Neural progenitor cell (in vitro differentiated cells): ENCODE results near the gene LAMB4.

Source experiments
- EZH2 ChIP-seq: fragments of 200-600 bp; sonication (generic); IDR thresholded peaks from 2 replicates; pipeline ENCODE4 v1.6.1; 2017; ENCODE audit warnings: antibody characterized with exemption, mild to moderate bottlenecking, moderate library complexity
- EZH2phosphoT487 ChIP-seq: fragments of 200-600 bp; sonication (generic); IDR thresholded peaks from 2 replicates; pipeline ENCODE4 v1.6.1; 2017; ENCODE audit warnings: antibody characterized with exemption
- TF ChIP-seq, protein P1 (sequence below): fragments of 200-600 bp; sonication (generic); IDR thresholded peaks from 2 replicates; pipeline ENCODE4 v1.5.1; 2017; ENCODE audit warnings: antibody characterized with exemption, mild to moderate bottlenecking

DNA sequence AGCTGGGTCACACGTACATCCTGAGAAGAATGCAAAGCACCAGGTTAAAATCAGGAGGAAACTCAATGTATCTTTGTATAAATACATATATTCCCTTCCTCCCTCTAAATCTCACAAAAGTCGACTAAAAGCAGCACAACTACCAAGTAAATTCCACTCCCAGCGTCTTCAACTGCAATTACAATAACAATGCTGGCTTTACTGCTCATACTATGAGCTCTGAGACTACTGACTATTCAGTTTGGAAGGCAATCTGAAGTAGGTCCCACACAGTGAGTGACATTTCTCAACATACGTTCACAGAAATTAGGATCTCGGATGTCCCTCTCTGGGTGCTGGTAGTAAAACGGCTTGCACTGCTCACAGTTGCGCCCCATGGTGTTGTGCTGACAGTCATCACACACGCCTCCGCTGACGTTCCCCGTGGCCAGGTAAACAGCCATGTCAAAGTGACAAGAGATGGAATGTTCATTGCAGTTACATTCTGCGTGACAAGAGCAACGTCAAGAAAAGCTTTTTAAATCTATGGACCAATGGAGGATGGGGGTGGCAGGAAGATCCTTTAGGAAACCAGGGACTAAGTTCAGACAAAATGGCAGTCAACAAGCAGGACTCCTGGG, 154.7 kb downstream of the LAMB4 start:
- TF ChIP-seq EZH2 (no peak), EZH2phosphoT487 (no peak)
- TF ChIP-seq, protein P1, sequence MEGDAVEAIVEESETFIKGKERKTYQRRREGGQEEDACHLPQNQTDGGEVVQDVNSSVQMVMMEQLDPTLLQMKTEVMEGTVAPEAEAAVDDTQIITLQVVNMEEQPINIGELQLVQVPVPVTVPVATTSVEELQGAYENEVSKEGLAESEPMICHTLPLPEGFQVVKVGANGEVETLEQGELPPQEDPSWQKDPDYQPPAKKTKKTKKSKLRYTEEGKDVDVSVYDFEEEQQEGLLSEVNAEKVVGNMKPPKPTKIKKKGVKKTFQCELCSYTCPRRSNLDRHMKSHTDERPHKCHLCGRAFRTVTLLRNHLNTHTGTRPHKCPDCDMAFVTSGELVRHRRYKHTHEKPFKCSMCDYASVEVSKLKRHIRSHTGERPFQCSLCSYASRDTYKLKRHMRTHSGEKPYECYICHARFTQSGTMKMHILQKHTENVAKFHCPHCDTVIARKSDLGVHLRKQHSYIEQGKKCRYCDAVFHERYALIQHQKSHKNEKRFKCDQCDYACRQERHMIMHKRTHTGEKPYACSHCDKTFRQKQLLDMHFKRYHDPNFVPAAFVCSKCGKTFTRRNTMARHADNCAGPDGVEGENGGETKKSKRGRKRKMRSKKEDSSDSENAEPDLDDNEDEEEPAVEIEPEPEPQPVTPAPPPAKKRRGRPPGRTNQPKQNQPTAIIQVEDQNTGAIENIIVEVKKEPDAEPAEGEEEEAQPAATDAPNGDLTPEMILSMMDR = no peak
